PFSK-1 (cell line): ENCODE data around the gene NRDE2.

Experiments used
- FOXP2 ChIP-seq: optimal IDR thresholded peaks from 2 replicates; pipeline ENCODE3; 2011; ENCODE audit warnings: borderline replicate concordance, control low read depth, inconsistent platforms; ENCODE audit not compliant: insufficient read depth; ENCODE audit errors: extremely low read length, extremely low read depth
- POLR2AphosphoS5 ChIP-seq: IDR thresholded peaks from 2 replicates; pipeline ENCODE4 v1.6.1; 2012; ENCODE audit warnings: low read depth, mild to moderate bottlenecking, control low read depth, low read length, moderate library complexity
- SIN3A ChIP-seq: IDR thresholded peaks from 2 replicates; pipeline ENCODE4 v1.6.1; 2012; ENCODE audit warnings: mild to moderate bottlenecking, low read length, moderate library complexity, borderline replicate concordance; ENCODE audit not compliant: insufficient read depth
- TAF1 ChIP-seq: IDR thresholded peaks from 2 replicates; pipeline ENCODE4 v1.6.1; 2012; ENCODE audit warnings: low read length, control low read depth, borderline replicate concordance; ENCODE audit not compliant: insufficient read depth
- TF ChIP-seq, protein P1 (sequence below), 2 experiments: IDR thresholded peaks; 2 replicates each; pipeline versions ENCODE4 v1.6.1 to v1.8.0; 2011 to 2012; ENCODE audit warnings: low read depth in 2 of 2, low read length in 2 of 2, control low read depth in 1 of 2, inconsistent platforms in 1 of 2, mild to moderate bottlenecking in 1 of 2, moderate library complexity in 1 of 2; ENCODE audit not compliant: insufficient read depth in 1 of 2

NRDE2 gene

DNA sequence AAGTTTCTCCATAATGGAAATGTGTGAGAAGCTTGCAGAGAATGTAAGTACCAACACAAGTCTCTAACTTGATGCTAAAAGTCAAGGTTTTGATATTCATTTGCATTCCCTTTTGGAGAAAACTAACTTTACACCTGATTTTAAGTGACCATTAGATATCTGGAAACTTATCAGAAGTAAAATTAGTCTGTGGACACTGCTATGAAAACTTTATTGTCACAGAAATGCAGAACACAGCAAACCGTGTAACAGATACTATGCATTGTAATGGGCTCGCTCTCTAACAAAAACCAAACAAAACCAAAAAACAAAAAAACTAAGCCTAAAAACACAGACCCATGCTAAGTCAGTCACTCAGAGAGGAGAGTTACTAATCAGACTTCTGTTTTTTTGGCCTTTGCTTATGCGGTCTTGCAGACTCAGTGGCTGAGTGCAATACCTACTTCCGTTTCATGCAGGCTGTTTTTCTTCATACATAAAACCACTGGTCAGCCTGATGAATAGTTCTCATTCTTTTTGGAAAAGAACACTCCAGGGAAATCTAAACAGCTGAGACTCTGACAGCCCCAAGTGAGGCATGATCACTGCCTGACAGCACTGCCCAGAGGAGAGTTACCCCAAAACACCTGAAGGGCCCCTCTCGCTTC lies 35.7 kb downstream of the NRDE2 start:
- TF ChIP-seq SIN3A: no peak
- no peak for TF ChIP-seq FOXP2
- TF ChIP-seq, protein P1, sequence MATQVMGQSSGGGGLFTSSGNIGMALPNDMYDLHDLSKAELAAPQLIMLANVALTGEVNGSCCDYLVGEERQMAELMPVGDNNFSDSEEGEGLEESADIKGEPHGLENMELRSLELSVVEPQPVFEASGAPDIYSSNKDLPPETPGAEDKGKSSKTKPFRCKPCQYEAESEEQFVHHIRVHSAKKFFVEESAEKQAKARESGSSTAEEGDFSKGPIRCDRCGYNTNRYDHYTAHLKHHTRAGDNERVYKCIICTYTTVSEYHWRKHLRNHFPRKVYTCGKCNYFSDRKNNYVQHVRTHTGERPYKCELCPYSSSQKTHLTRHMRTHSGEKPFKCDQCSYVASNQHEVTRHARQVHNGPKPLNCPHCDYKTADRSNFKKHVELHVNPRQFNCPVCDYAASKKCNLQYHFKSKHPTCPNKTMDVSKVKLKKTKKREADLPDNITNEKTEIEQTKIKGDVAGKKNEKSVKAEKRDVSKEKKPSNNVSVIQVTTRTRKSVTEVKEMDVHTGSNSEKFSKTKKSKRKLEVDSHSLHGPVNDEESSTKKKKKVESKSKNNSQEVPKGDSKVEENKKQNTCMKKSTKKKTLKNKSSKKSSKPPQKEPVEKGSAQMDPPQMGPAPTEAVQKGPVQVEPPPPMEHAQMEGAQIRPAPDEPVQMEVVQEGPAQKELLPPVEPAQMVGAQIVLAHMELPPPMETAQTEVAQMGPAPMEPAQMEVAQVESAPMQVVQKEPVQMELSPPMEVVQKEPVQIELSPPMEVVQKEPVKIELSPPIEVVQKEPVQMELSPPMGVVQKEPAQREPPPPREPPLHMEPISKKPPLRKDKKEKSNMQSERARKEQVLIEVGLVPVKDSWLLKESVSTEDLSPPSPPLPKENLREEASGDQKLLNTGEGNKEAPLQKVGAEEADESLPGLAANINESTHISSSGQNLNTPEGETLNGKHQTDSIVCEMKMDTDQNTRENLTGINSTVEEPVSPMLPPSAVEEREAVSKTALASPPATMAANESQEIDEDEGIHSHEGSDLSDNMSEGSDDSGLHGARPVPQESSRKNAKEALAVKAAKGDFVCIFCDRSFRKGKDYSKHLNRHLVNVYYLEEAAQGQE (IDR thresholded peaks at IDR 0.05; ENCODE audit: insufficient read depth in 1 of 2, low read depth in 2 of 2, low read length in 2 of 2): no peak
- no peak for TF ChIP-seq TAF1
- no peak for TF ChIP-seq POLR2AphosphoS5

DNA sequence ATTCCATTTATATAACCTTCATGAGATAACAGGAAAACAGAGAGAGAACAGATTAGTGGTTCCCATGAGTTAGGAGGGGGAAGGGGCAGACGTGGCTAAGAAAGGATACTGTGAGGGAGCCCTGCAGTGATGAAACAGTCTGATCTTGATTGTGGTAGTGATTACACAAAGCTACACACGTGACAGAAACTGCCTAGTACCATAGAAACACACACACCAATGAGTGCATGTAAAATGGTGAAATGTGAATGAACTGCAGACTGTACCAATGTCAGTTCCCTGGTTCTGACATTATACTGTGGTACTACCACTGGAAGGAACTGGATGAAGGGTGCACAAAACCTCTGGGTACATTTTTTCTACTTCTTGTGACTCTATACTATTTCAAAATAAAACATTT lies 36.9 kb downstream of the NRDE2 start:
- TF ChIP-seq FOXP2 (no peak), POLR2AphosphoS5 (no peak), TAF1 (no peak), SIN3A (no peak)
- TF ChIP-seq, protein P1 (IDR thresholded peaks at IDR 0.05; ENCODE audit: insufficient read depth in 1 of 2, low read depth in 2 of 2, low read length in 2 of 2): no peak

DNA sequence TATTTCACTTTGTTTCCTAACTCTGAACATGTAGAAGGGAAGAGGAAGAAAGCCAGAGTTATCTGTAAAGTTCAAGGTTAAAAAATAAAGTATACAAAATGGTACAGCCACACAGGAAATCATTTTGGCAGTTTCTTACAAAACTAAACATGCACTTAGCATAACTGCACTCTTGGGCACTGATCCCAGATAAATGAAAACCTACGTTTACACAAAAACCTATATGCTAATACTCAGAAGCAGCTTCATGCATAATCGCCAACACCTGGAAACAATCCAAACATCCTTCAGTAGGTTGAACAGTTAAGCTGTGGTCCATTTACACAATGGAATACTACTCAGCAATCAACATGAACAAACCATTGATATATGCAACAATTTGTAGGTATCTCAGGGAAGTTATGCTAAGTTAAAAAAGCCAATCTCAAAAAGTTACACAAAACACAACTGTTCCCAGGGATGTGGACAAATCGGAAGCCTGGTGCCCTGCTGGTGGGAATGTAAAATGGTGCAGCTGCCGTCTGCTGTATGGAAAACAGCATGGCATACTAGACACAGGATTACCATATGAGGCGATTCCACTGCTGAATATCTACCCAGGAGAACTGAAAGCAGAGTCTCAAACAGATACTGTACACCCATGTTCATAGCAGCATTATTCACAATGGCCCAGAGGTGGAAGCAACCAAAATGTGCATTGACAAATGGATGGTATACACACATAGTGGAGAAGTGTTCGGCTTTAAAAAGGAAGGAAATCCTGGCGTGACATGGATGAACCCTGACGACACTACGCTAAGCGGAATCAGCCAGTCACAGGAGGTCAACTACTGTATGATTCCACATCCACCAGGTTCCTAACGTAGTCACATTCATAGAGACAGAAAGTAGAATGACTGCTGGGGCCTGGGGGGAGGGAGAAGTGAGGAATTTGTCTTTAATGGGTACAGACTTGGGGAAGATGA lies 37.7 kb downstream of the NRDE2 start:
- TF ChIP-seq, protein P1 (IDR thresholded peaks at IDR 0.05; ENCODE audit: insufficient read depth in 1 of 2, low read depth in 2 of 2, low read length in 2 of 2): no peak

DNA sequence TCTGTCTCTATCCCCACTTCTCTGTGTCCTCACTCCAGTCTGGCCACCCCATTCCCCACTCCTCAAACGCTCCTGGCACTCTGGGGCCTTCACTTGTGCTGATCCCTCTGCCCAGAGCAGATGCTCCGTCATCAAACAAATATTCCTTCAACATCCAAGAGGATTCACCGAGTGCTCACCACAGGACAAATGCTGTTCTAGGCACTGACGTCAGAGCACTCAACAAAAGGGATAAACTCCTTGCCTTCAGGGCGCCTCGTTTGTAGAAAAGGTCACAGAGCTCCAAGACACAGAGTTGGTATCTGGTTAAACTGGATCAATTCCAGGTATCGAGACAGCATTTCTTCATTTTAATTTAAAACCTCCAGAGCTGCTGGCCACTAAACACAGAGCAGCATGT lies 40.0 kb downstream of the NRDE2 start:
- no peak for TF ChIP-seq POLR2AphosphoS5
- no peak for TF ChIP-seq TAF1
- TF ChIP-seq, protein P1 (IDR thresholded peaks at IDR 0.05; ENCODE audit: insufficient read depth in 1 of 2, low read depth in 2 of 2, low read length in 2 of 2): no peak
- no peak for TF ChIP-seq FOXP2
- no peak for TF ChIP-seq SIN3A
